ENCODE data around the gene OR51Q1. TPM values are rescaled to one million over a fixed set of nuclear protein-coding genes. Genes with fewer than 3 reads are reported as not detected.

Gene OR51Q1
- total and polyA plus RNA-seq, 10 donors: not detected

GRCh38 chr11:5390210-5390609, 31.7 kb upstream of the OR51Q1 start:
- H3K36me3 ChIP-seq: no peaks in the 10 kb centered on the region
- no peak overlapping the region for H3K4me3 ChIP-seq
- TF ChIP-seq CTCF (IDR thresholded peaks at IDR 0.05 in 8 of 11, conservative IDR thresholded peaks at IDR 0.05 in 3 of 11) (no peak), POLR2AphosphoS5 (IDR thresholded peaks at IDR 0.05) (no peak), POLR2A (IDR thresholded peaks at IDR 0.05) (no peak)
- no peak for DNase-seq
- no peak overlapping the region for H3K27ac ChIP-seq
- intact Hi-C loops (cut with DNase I; ENCODE audit: low total_unique reads): no loop called here
- no peaks in the 10 kb centered on the region for H3K9me3 ChIP-seq
- H3K27me3 ChIP-seq (replicated peaks in 1 of 7): peaks cover 0 to 2% (median 0%) of the 10 kb centered on the region in 7 donors
- WGBS, 5 donors: 66 to 88% (median 82%) methylated on average over 2 of the region's 2 CpGs
- H3K4me1 ChIP-seq: no peaks in the 10 kb centered on the region

GRCh38 chr11:5394091-5394490, 27.8 kb upstream of the OR51Q1 start:
- no peak for DNase-seq
- Histone ChIP-seq H3K36me3 (no peaks in the 10 kb centered on the region), H3K4me3 (no peak overlapping the region), H3K27me3 (replicated peaks in 1 of 7) (peaks cover 0 to 4% (median 0%) of the 10 kb centered on the region in 7 donors), H3K27ac (no peak overlapping the region), H3K4me1 (no peaks in the 10 kb centered on the region), H3K9me3 (no peaks in the 10 kb centered on the region)
- intact Hi-C loops (cut with DNase I; ENCODE audit: low total_unique reads): no loop called here
- no peak for TF ChIP-seq CTCF (IDR thresholded peaks at IDR 0.05 in 8 of 11, conservative IDR thresholded peaks at IDR 0.05 in 3 of 11)
- no peak for TF ChIP-seq POLR2AphosphoS5 (IDR thresholded peaks at IDR 0.05)
- TF ChIP-seq POLR2A (IDR thresholded peaks at IDR 0.05): no peak

- no peaks in the 10 kb centered on the region for H3K9me3 ChIP-seq
- intact Hi-C loops (cut with DNase I; ENCODE audit: low total_unique reads): no loop called here
- H3K27me3 ChIP-seq (replicated peaks in 1 of 7): peaks cover 0 to 4% (median 0%) of the 10 kb centered on the region in 7 donors
- no peak for DNase-seq
- H3K4me1 ChIP-seq: no peaks in the 10 kb centered on the region
- no peaks in the 10 kb centered on the region for H3K36me3 ChIP-seq
- TF ChIP-seq CTCF (IDR thresholded peaks at IDR 0.05 in 8 of 11, conservative IDR thresholded peaks at IDR 0.05 in 3 of 11): no peak
- TF ChIP-seq POLR2A (IDR thresholded peaks at IDR 0.05): no peak
- no peak for TF ChIP-seq POLR2AphosphoS5 (IDR thresholded peaks at IDR 0.05)
- H3K27ac ChIP-seq: no peak overlapping the region
- no peak overlapping the region for H3K4me3 ChIP-seq
Measured at GRCh38 chr11:5398936-5399335, 23.0 kb upstream of the OR51Q1 start.

GRCh38 chr11:5405173-5405572, 16.7 kb upstream of the OR51Q1 start:
- Histone ChIP-seq H3K4me1 (no peaks in the 10 kb centered on the region), H3K9me3 (no peaks in the 10 kb centered on the region), H3K27me3 (replicated peaks in 1 of 7) (peaks cover 0 to 5% (median 0%) of the 10 kb centered on the region in 7 donors), H3K4me3 (no peak overlapping the region), H3K27ac (no peak overlapping the region), H3K36me3 (no peaks in the 10 kb centered on the region)
- intact Hi-C loops (cut with DNase I; ENCODE audit: low total_unique reads): no loop called here
- DNase-seq: no peak
- TF ChIP-seq POLR2A (IDR thresholded peaks at IDR 0.05) (no peak), CTCF (IDR thresholded peaks at IDR 0.05 in 8 of 11, conservative IDR thresholded peaks at IDR 0.05 in 3 of 11) (no peak), POLR2AphosphoS5 (IDR thresholded peaks at IDR 0.05) (no peak)
